Activated CD4-positive, alpha-beta T cell treated with anti-CD3 and anti-CD28 coated beads for 4 hours (primary cell): ENCODE results near the gene TTR.

Experiments used
- DNase-seq, 2 donors: peaks; one replicate each; pipeline ENCODE4 v3.0.0-alpha.2; 2020

TTR gene

DNA sequence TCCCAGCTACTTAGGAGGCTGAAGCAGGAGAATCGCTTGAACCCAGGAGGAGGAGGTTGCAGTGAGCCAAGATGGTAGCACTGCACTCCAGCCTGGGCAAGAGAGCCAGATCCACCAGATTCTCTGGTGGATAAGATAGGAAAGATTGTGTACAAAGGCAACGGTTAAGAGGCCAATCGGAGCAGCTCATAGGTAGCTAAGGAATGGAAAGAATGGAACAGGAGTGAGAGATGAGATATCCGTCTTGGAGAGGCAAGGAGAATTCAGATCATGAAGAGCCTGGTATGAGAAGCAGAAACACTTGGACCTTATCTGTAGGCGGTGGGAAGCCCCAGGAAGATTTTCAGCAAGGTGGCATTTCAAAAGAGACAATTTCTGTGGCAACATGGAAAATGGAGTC, 27.1 kb downstream of the TTR start:
- DNase-seq: no peak

- no peak for DNase-seq
These were observed 27.6 kb downstream of the TTR start for GRCh38 chr18:31619291-31619690.

DNA sequence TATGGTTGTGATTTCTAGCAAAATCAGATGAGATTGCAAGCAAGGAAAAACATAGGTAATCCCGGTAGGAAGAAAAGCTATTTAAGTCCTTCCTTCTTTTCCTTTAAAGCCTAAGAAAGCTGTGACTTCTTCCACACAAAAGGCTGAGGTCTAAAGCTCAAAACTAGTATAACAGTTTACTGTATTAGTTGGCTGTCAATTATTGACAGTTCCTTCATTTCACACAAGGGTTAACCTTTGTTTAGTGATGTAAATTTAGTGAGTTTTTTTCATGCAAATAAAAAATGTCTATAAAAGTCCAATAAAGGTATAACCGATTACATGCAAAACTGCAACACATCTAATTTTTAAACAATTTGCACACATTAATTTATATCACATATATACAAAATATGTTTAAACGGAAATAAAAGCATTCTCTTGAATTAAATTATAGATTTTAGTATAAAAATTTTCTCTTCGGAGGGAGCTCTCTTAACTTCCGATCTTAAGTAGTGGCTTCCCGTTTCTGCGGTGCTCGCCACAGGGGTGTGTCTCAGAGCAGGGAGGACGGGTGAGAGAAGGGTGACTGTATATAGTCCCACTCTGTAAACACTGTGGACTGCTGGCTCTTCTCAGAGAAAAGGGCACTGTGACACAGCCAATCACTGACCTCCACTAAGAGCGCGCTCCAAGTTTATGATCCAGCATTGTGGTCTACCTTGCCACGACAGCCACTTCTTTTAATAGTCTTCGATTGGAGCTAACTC, 33.4 kb downstream of the TTR start:
- no peak for DNase-seq

DNA sequence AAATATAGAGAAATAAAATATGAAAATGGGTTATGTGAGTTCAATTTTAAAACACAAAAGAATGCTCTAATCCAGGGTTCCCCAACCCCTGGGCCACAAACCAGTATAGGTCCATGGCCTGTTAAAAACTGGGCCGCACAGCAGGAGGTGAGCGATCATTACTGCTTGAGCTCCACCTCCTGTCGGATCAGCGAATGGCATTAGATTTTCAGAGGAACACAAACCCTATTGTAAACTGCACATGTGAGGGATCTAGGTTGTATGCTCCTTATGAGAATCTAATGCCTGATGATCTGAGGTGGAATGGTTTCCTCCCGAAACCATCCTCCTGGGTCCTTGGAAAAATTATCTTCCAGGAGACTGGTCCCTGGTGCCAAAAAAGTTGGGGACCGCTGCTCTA, 34.7 kb downstream of the TTR start:
- no peak for DNase-seq

GRCh38 chr18:31630549-31630948, 38.9 kb downstream of the TTR start:
- DNase-seq: no peak

GRCh38 chr18:31631526-31631925, 39.8 kb downstream of the TTR start:
- no peak for DNase-seq

DNA sequence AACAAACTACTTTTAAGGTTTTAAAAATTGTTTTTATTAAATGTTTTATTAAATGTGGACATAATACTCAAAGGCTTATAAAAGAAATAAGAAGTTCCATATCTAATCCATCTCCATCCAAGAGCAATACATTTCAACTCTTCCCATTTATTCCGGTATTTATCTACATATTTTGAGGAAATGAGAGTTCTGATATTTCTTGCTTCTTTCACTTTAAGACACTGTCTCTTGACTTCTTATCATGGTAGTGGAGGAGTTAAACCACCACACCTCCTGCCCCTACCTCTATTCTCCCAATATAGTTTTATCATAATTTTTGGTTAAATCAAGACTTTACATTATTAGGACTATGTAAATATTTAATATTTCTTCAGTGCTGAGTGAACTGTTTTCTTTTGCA, 40.7 kb downstream of the TTR start:
- DNase-seq: no peak

- DNase-seq: no peak
These were observed 42.0 kb downstream of the TTR start for GRCh38 chr18:31633392-31634330.

DNA sequence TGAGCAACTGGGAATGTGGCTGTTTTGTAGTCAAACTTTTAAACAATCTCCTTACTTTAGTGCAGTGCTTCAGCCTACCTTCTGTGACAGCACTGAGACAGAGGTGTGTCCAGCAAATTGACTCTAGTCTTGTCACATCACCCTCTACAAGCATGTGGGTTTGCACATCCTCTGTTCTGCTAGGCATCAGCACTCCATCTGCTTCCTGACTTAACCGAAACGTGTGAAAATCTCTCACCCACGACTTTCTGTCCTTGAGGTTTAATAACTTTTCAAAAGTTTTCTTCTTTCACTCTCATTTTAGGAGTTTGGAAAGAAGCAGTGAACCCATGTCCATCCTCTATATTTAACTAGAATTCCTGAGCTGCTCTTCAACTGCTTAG, 42.6 kb downstream of the TTR start:
- no peak for DNase-seq

DNA sequence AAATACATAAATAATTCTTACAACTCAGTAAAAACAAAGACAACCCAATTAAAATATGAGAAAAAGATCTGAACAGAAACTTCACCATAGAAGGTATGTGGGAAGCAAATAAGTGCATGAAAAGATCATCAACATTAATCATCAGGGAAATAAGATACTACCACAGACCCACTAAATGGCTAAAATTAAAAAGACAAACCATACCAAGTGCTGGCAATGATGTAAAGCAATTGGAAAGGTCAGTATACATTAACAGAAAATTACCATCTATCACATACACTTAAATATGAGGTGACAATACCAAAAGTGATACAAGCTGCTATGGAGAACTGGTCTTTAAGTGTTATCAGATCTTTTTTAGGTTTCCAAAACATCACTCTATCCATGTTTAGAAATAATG, 44.7 kb downstream of the TTR start:
- no peak for DNase-seq

DNA sequence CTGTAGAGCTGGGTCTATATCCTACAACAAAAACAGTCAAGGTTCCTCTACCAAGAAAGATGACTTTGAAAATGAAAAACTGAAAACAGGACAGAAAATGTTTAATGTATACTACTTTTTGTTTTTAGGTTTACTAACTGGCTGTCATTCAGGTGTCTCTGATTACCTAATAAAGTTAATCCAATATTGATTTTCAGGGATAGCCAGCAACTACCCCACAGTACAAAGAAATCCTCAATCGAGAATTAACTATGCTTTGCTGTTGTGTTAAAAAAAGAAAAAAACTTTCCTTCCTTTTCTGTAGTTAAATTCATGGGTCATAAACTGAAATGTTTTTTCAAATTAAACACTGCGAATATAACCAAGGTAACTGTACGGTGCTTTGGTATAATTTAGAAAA, 45.8 kb downstream of the TTR start:
- no peak for DNase-seq

DNA sequence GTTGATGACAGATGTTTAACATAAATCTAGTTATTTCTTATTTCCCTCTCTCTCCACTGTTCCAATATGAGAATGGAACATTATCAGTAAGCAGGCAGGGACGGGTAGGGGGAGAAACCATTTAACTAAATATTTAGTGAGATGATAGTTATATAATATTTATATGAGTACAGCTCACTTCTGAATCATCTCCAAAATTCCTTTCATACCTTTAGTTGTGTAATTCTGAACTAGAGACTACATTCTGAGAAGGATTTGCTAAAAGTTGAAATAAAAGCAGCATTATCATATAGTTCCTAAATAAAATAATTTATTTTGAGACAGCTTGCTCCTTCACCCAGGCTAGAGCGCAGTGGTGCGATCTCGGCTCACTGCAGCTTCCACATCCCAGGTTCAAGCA, 51.3 kb downstream of the TTR start:
- DNase-seq: no peak

GRCh38 chr18:31645411-31645810, 53.7 kb downstream of the TTR start:
- no peak for DNase-seq

GRCh38 chr18:31646332-31647126, 54.9 kb downstream of the TTR start:
- DNase-seq: no peak

GRCh38 chr18:31647127-31647753, 55.6 kb downstream of the TTR start:
- DNase-seq: no peak
